ENCODE measurements around the gene ABHD11.

The ABHD11 gene

DNA sequence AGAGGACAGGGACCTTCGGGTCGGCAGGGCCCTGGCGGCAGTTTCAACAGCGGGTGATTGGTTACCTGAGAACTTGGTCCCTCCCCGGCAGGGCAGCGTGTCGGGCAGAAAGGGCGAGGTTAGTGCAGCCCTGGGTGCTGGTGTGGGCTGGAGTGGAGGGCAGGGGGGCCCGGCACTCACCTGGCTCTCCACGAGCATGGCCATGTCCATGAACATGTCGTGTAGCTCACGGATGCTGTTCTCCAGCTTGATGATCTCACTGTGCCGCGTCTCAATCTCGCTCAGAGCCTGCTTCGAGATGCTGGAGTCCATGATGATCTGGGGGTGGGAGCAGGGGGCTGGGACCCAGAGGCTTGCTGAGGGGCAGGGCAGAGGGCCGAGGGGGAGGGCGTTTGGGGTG lies 35.9 kb downstream of the ABHD11 start:
- in situ Hi-C loops (cut with HindIII; ENCODE audit: low sequenced_read_pairs) = no loop called here

DNA sequence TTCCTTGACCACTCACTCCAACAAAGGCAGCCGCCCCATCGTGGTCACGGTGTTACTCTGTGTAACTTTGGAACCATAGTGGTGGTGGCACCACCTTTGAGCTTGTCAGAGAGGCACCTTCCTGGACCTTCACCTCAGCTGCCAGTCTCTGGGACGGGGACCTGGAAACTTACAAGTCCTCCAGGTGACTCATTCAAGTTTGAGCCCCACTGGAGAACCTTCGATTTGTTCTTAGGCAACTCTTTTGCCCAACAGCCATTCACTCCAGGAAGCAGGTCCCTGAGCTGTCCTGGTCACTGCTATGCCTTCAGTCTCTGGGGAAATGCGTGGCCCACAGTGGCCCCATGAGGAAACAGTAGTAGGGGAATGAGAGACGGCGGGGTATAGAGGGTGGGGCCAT lies 36.4 kb downstream of the ABHD11 start:
- in situ Hi-C loops (cut with HindIII; ENCODE audit: low sequenced_read_pairs) = no loop called here

GRCh38 chr7:73701357-73701995 lies 37.1 kb downstream of the ABHD11 start:
- in situ Hi-C loops (cut with HindIII; ENCODE audit: low sequenced_read_pairs) = no loop called here

DNA sequence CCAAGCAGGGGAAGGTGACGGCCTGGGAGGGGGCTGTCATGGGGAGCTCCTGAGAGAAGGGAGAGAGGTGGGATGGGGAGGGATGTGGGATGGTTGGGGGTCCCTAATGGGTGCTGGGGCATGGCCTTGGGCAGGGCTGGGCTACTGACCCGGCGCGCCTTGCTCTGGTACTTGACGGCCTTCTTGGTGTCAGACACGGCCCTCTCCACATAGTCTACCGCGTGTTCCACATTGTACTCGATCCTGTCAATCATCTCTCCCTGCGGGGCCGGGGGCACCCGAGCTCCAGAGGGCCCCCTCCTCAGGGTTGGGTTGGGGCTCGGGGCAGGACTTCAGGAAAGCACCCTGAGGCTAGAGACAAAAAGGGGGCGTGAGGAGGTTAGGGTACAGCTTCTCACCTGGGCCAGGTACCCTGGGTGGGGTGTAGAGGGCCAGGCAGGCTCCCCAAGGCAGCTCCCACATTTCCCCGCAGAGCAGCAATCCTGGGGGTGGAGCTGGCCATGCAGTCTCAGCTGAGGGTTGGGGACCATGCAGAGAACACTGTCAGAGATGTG lies 37.9 kb downstream of the ABHD11 start:
- in situ Hi-C loops (cut with HindIII; ENCODE audit: low sequenced_read_pairs) = no loop called here

- in situ Hi-C loops (cut with HindIII; ENCODE audit: low sequenced_read_pairs) = no loop called here
These were observed 38.6 kb downstream of the ABHD11 start for GRCh38 chr7:73700069-73700423.

GRCh38 chr7:73699370-73700068 lies 39.1 kb downstream of the ABHD11 start:
- in situ Hi-C loops (cut with HindIII; ENCODE audit: low sequenced_read_pairs) = no loop called here

- in situ Hi-C loops (cut with HindIII; ENCODE audit: low sequenced_read_pairs) = no loop called here
These were observed 40.2 kb downstream of the ABHD11 start for GRCh38 chr7:73698410-73698809.

- in situ Hi-C loops (cut with HindIII; ENCODE audit: low sequenced_read_pairs) = no loop called here
These were observed 42.2 kb downstream of the ABHD11 start for GRCh38 chr7:73696372-73696771.

GRCh38 chr7:73690646-73691045 lies 48.0 kb downstream of the ABHD11 start:
- in situ Hi-C loops (cut with HindIII; ENCODE audit: low sequenced_read_pairs) = no loop called here

- in situ Hi-C loops (cut with HindIII; ENCODE audit: low sequenced_read_pairs) = no loop called here
These were observed 50.3 kb downstream of the ABHD11 start for GRCh38 chr7:73688288-73688687.
